GM23338 (cell line): Measurements from ENCODE around the gene TSLP.

ENCODE experiments used
- CREB1 ChIP-seq: fragments of 250-450 bp; sonication (Bioruptor Pico); IDR thresholded peaks from 2 replicates; pipeline ENCODE4 v1.5.0; 2020; ENCODE audit warnings: low read depth, mild to moderate bottlenecking, moderate library complexity
- CTCF ChIP-seq, 2 experiments: fragments of 200-600 bp in 1 of 2; sonication (generic) in 1 of 2; conservative IDR thresholded peaks; 2 replicates each; pipeline versions ENCODE4 v1.5.1 to v1.6.1; 2016 to 2017; ENCODE audit warnings: antibody characterized with exemption in 2 of 2, low read depth in 2 of 2, mild to moderate bottlenecking in 2 of 2, moderate library complexity in 1 of 2
- EZH2 ChIP-seq: fragments of 200-600 bp; sonication (generic); IDR thresholded peaks from one replicate; pipeline ENCODE4 v1.8.0; 2017; ENCODE audit warnings: antibody characterized with exemption, mild to moderate bottlenecking, low read depth; ENCODE audit not compliant: unreplicated experiment
- EZH2phosphoT487 ChIP-seq: fragments of 200-600 bp; sonication (generic); IDR thresholded peaks from one replicate; pipeline ENCODE4 v1.8.1; 2018; ENCODE audit warnings: antibody characterized with exemption; ENCODE audit not compliant: unreplicated experiment
- JUNB ChIP-seq: IDR thresholded peaks from one replicate; pipeline ENCODE4 v1.6.1; 2016; ENCODE audit warnings: antibody characterized with exemption; ENCODE audit not compliant: unreplicated experiment
- POLR2AphosphoS5 ChIP-seq: IDR thresholded peaks from 2 replicates; pipeline ENCODE4 v1.6.1; 2016; ENCODE audit warnings: antibody characterized with exemption, low read depth
- STAT1 ChIP-seq: IDR thresholded peaks from one replicate; pipeline ENCODE4 v1.6.1; 2016; ENCODE audit warnings: antibody characterized with exemption; ENCODE audit not compliant: unreplicated experiment
- TF ChIP-seq, protein P1 (sequence below): IDR thresholded peaks from 2 replicates; pipeline ENCODE4 v1.6.1; 2016; ENCODE audit warnings: antibody characterized with exemption

GRCh38 chr5:111119856-111120255 lies 48.3 kb downstream of the TSLP start:
- TF ChIP-seq CTCF (conservative IDR thresholded peaks at IDR 0.05; ENCODE audit: low read depth in 2 of 2) (no peak), EZH2 (no peak), EZH2phosphoT487 (no peak), POLR2AphosphoS5 (no peak), JUNB (no peak), STAT1 (no peak), CREB1 (no peak)
- TF ChIP-seq, protein P1, sequence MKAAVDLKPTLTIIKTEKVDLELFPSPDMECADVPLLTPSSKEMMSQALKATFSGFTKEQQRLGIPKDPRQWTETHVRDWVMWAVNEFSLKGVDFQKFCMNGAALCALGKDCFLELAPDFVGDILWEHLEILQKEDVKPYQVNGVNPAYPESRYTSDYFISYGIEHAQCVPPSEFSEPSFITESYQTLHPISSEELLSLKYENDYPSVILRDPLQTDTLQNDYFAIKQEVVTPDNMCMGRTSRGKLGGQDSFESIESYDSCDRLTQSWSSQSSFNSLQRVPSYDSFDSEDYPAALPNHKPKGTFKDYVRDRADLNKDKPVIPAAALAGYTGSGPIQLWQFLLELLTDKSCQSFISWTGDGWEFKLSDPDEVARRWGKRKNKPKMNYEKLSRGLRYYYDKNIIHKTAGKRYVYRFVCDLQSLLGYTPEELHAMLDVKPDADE, result no peak
